Heart right ventricle (tissue), 16 donors: Measurements from ENCODE around the gene RSPH9. TPM values are rescaled to one million over a fixed set of nuclear protein-coding genes. Genes with fewer than 3 reads are reported as not detected.

Experiments used
- ATAC-seq, 8 donors: fragments of 200-7000 bp; cut with Tn5 transposase; one replicate each; pipeline ENCODE4 v1.9.1; 2020; ENCODE audit warnings: mild to moderate bottlenecking in 8 of 8, moderate library complexity in 8 of 8, moderate number of reproducible peaks in 1 of 8
- DNase-seq, 2 donors: peaks; one replicate each; pipeline ENCODE4 v3.0.0-alpha.2; 2020
- H3K27ac ChIP-seq, 10 donors: fragments of 200-600 bp; sonication (generic) in 2 of 10; one replicate each; pipeline versions ENCODE4 v1.5.0 to v1.8.0; 2020 to 2022; ENCODE audit warnings: mild to moderate bottlenecking in 3 of 10
- H3K27me3 ChIP-seq, 7 donors: fragments of 200-600 bp; one replicate each; pipeline ENCODE4 v1.8.0; 2021 to 2022; ENCODE audit warnings: mild to moderate bottlenecking in 2 of 7
- H3K36me3 ChIP-seq, 9 donors: fragments of 200-600 bp; sonication (generic) in 1 of 9; one replicate each; pipeline versions ENCODE4 v1.5.0 to v1.8.0; 2020 to 2022; ENCODE audit warnings: mild to moderate bottlenecking in 2 of 9
- H3K4me1 ChIP-seq, 9 donors: fragments of 200-600 bp; sonication (generic) in 1 of 9; one replicate each; pipeline versions ENCODE4 v1.5.0 to v1.8.0; 2020 to 2022; ENCODE audit warnings: mild to moderate bottlenecking in 4 of 9
- H3K4me3 ChIP-seq, 10 donors: fragments of 200-600 bp; sonication (generic) in 2 of 10; one replicate each; pipeline versions ENCODE4 v1.5.0 to v1.8.0; 2020 to 2022; ENCODE audit warnings: mild to moderate bottlenecking in 7 of 10, moderate library complexity in 2 of 10
- H3K9me3 ChIP-seq, 11 donors: fragments of 200-600 bp in 10 of 11; sonication (generic) in 2 of 11; one replicate each; pipeline versions ENCODE4 v1.5.0 to v1.8.0; 2013 to 2022; ENCODE audit warnings: mild to moderate bottlenecking in 2 of 11, control low read depth in 1 of 11, moderate library complexity in 1 of 11
- CTCF ChIP-seq, 9 donors: fragments of 200-600 bp; sonication (generic) in 2 of 9; IDR thresholded peaks; one replicate each; pipeline versions ENCODE4 v1.5.0 to v1.8.0; 2021 to 2022; ENCODE audit warnings: antibody characterized with exemption in 9 of 9, mild to moderate bottlenecking in 5 of 9, moderate library complexity in 1 of 9
- WGBS, 2 donors: extraction: QIAGEN DNeasy Blood & Tissue Kit; methylation state at CpG; one replicate each; pipeline ENCODE4 v1.1.7; 2013; ENCODE audit warnings: inconsistent platforms in 1 of 2; 5-methylcytosine and 5-hydroxymethylcytosine counted together
- intact Hi-C, 10 donors: fragments of 100-400 bp; cut with DNase I; formaldehyde crosslinking; loops; one replicate each; pipeline versions ENCODE4 v1.11.1 to v1.14.2; 2022
- long read RNA-seq, 3 donors: library from polyadenylated mRNA; unstranded; transcript quantifications; one replicate each; pipeline ENCODE4 v2.0.0, GENCODE V29; 2020 to 2021
- polyA plus RNA-seq, 2 donors: library from polyadenylated mRNA; stranded (reverse); fragments of 200-250 nt; gene quantifications; one replicate each; pipeline ENCODE4 v1.2.3, GENCODE V29; 2013
- total RNA-seq, 10 donors: library from RNA; stranded (reverse); fragmentation: NEBNext Ultra II Directional in 3 of 10; extraction: Animal tissue kit (Norgen Biotek cat#: 25700) in 3 of 10; gene quantifications; one replicate each; pipeline versions ENCODE4 v1.2.1 to v1.2.4, GENCODE V29; 2021 to 2023
- donor health status: Arrhythmogenic right ventricular cardiomyopathy.
- donor health status: ischemic (EF 13 %, LVEDD 7.1; RV severe dilation, severe dysfunction).
- donor health status: healthy with polysubstance abuse.
- donor health status: DM: no; HTN: yes; CAD: no.
- donor health status: DM: no; HTN: no; CAD: no.
- donor health status: ischemic (EF 25% LVEDD 6.9; RV normal size, moderate dysfunction).
- donor health status: ischemic (EF 25% LVEDD 5.7; RV mildly dilated, moderate dysfunction).
- donor health status: healthy.
- donor health status: DM: yes; HTN: yes; CAD: no.
- donor health status: Ischemic cardiomyopathy.
- donor health status: ischemic (EF 35%, LVEDD 5.7; RV mildly dilated, moderate dysfunction).
- donor health status: nonischemic (EF 11% LVEDD 7.7; RV severe dilation, severe dysfunction).
- donor health status: DM: yes; HTN: yes; CAD: no.
- donor health status: PGD.
- donor health status: ischemic (EF 29% LVEDD 5.4; RV normal size, mild dysfunction).
- donor health status: nonischemic (EF 23%, LVEDD 6.1; RV moderate dilation, normal function).

RSPH9 gene
- total RNA-seq (under 1 TPM in 5 of 10 donors, not detected in 5; 0.09 to 0.15 (median 0.12) TPM), polyA plus RNA-seq (under 1 TPM; 0.44 to 0.45 TPM)
- long read RNA-seq, donor 1, result 0 reads
- long read RNA-seq, donor 2, result 0 reads
- long read RNA-seq, donor 3, partial matches to known transcripts, result 0 of 3 reads
- long read RNA-seq, donor 3, other reads (novel, unspliced or antisense), result 3 of 3 reads

DNA sequence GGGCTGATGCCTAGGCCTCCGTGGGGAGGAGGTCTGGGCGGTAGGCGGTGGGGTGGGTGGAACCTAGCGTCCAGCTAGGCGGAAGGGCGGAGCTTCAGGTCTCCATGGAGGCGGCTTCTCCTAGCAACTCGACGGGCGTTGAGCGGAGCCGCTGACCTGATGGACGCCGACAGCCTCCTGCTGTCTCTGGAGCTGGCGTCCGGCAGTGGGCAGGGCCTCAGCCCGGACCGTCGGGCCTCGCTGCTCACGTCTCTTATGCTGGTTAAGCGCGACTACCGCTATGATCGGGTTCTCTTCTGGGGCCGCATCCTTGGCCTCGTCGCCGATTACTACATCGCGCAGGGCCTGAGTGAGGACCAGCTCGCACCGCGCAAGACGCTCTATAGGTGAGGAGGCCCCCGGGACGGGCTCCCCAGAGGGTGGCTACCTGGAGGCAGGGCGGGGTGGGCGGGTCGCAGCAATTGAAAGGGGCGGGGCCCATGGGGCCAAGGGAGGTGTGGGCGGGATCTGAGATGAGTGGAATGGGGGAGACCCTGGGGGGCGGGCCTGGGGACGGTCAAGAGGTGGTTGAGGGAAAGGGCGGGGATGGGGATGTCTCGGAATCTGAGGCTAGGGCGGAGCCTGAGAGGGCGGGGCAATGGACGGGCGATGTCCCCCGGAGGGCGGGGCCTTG, at the start of gene RSPH9:
Gene RSPH9, plus strand, starts transcription at position 97 of the 673 bp plus-strand sequence. Its CDS starts 63 bp downstream, at position 160.
- Histone ChIP-seq H3K4me3 (peak within 1 kb of the TSS; percentile 21 to 59 (median 49)), H3K36me3 (peaks cover 0 to 35% (median 18%) of the 10 kb centered on the region in 9 donors), H3K4me1 (peaks cover 0 to 21% (median 13%) of the 10 kb centered on the region in 9 donors), H3K27ac (peak within 1 kb of the TSS in 4 of 10 donors; percentile 15 to 49 (median 30)), H3K9me3 (no peaks in the 10 kb centered on the region), H3K27me3 (no peaks in the 10 kb centered on the region)
- 5 to 6% methylated on average over 52 of the region's 52 CpGs for WGBS, 2 donors
- ATAC-seq (peak; percentile 65 to 91 (median 86)), DNase-seq (peak; percentile 61 to 72)
- intact Hi-C loops, result no loop called here
- no peak for TF ChIP-seq CTCF (IDR thresholded peaks at IDR 0.05)

GRCh38 chr6:43600595-43600994, 44.2 kb upstream of the RSPH9 start:
- no peaks in the 10 kb centered on the region for H3K4me1 ChIP-seq
- TF ChIP-seq CTCF (IDR thresholded peaks at IDR 0.05), result no peak
- H3K27ac ChIP-seq, result no peak overlapping the region
- WGBS, 2 donors, result 95 to 99% methylated on average over 2 of the region's 2 CpGs
- intact Hi-C loops, result loop anchor here in 3 of 10 donors (10.0 kb wide), 2 partner anchors 474 to 484 kb away; no protein-coding TSS in a partner anchor
- H3K4me3 ChIP-seq, result no peak overlapping the region
- no peak for ATAC-seq
- no peaks in the 10 kb centered on the region for H3K27me3 ChIP-seq
- DNase-seq, result no peak
- H3K36me3 ChIP-seq, result peaks cover 0 to 96% (median 45%) of the 10 kb centered on the region in 9 donors
- H3K9me3 ChIP-seq, result no peaks in the 10 kb centered on the region

- no peaks in the 10 kb centered on the region for H3K9me3 ChIP-seq
- DNase-seq (no peak), ATAC-seq (no peak)
- peaks cover 0 to 93% (median 44%) of the 10 kb centered on the region in 9 donors for H3K36me3 ChIP-seq
- WGBS, 2 donors, result 96 to 97% methylated on average over 2 of the region's 2 CpGs
- H3K27ac ChIP-seq, result no peak overlapping the region
- peaks cover 0 to 12% (median 0%) of the 10 kb centered on the region in 9 donors for H3K4me1 ChIP-seq
- no peaks in the 10 kb centered on the region for H3K27me3 ChIP-seq
- intact Hi-C loops, result loop anchor here in 3 of 10 donors (10.0 kb wide), 2 partner anchors 471 to 481 kb away; no protein-coding TSS in a partner anchor
- H3K4me3 ChIP-seq, result no peak overlapping the region
- no peak for TF ChIP-seq CTCF (IDR thresholded peaks at IDR 0.05)
These were observed 40.7 kb upstream of the RSPH9 start for GRCh38 chr6:43604174-43604573.

DNA sequence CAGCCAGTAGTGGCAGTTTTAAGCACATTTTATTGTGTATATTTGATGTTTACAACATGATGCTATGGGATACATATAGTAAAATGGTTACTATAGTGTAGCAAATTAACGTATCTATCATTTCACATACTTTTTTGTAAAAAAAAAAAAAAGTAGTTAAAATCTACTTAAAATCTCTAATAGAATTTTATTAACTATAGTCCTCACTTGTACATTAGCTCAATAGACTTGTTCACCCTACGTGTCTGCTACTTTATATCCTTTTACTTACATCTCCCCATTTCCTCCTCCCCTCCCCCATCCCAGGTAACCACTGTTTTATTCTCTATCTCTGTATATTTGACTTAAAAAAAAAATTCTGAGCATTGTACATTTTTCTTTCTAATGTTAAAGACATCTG, 38.8 kb upstream of the RSPH9 start:
- WGBS, 2 donors, result 94 to 96% methylated on average over 2 of the region's 2 CpGs

More for the DNA sequence above, 38.8 kb upstream of the RSPH9 start:
- intact Hi-C loops, result loop anchor here in 8 of 10 donors (5.0 to 10.0 kb wide), 3 partner anchors 469 to 479 kb away; no protein-coding TSS in a partner anchor
- Histone ChIP-seq H3K36me3 (peaks cover 0 to 92% (median 50%) of the 10 kb centered on the region in 9 donors), H3K4me1 (peaks cover 0 to 13% (median 0%) of the 10 kb centered on the region in 9 donors), H3K27me3 (no peaks in the 10 kb centered on the region), H3K9me3 (no peaks in the 10 kb centered on the region), H3K4me3 (no peak overlapping the region), H3K27ac (no peak overlapping the region)
- no peak for ATAC-seq
- no peak for DNase-seq
- no peak for TF ChIP-seq CTCF (IDR thresholded peaks at IDR 0.05)
